Measurements from ENCODE around the gene POLR3G. TPM values are rescaled to one million over a fixed set of nuclear protein-coding genes. Genes with fewer than 3 reads are reported as not detected.

POLR3G gene
- total RNA-seq (2022; extraction: Qiagen RNA extraction; ENCODE audit: low read depth): 14.6 to 21.6 TPM (median 16.7 TPM) in 5 replicates

DNA sequence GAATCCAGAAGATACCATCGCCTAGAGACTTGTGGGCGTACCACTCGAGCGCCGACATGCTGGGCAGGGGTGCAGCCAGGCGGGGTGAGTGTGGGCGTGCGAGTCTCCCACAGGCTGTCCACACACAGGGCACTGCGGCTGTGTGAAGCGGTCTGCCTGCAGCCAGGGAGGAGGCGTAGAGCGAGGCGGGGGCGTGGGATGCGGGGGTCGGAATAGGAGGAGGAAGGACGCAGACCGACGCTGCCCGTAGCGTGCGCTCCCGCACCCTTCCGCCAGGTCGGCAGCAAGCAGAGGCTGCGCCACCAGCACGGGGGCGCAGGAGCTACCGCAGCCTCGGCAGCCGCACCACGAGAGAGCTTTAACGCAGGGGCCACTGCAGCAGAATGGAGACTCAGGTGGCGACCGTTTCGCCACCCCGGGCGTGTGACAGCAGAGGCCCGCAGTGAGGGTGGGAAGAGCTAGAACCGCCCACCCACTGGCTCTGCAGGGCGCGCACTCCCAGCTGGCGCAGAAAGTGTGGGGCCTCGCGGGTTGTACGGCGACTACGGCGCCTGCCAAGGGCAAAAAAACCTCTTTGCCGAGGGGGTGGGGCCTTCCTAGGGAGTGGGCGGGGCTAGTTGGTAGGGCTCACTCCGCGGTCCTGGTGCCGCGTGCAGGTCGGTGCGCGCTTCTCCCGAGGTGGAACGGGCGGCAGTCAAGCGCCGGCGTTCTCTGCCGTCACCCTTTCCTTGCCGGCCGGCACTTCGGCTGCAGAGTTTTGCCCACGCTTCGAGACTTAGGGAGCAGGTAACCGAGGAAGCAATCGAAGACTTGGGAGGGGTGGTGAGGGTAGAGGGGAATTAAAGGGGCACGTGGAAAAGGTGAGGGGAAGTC, at the start of gene POLR3G, which contains the start of gene MBLAC2:
TSS of gene POLR3G (plus strand) at position 630 of the 873 bp plus-strand sequence. CDS start 10,704 bp downstream, outside the sequence.
TSS of gene MBLAC2 (minus strand) at position 537 of the 873 bp plus-strand sequence. CDS start at position 58, 479 bp downstream.

DNA sequence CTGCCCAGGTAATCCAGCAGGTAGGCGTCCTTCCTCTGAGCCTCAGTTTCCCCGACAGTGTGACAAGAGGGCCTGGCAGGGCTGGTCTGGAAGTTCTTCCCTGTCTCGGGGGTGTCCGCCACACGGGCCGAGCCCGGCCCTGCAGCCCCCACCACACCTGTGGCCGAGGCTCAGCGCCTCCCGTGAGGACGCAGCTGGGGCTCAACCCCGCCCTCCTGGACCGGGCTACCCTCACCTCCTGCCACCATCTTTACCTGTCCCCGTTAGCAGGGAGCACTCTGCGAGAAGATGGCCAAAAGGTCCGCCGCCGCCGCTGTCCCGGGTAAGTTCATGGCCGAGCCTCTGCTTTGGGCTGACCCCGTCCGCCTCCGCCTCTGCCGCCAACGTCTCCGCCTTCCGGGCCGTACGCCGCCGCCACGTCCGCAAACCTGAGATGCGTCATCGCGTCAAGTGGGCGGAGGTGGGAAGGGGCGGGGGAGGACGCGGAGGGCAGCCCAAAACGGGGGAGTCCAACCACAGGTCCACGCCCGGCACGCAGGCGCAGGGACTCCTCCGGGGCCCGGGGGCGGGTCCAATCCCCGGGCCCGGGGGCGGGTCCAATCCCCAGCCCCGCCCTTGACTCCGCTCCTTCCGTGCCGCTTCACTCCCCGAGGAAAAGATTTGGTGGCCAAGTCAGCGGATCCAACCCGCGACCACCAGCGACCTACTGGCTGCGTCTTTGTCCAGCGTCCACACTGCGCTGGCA, 54.7 kb downstream of the POLR3G start, which contains the start of gene LYSMD3:
TSS of gene LYSMD3 (minus strand) at position 391 of the 745 bp plus-strand sequence. CDS start 4,295 bp downstream, outside the sequence.

DNA sequence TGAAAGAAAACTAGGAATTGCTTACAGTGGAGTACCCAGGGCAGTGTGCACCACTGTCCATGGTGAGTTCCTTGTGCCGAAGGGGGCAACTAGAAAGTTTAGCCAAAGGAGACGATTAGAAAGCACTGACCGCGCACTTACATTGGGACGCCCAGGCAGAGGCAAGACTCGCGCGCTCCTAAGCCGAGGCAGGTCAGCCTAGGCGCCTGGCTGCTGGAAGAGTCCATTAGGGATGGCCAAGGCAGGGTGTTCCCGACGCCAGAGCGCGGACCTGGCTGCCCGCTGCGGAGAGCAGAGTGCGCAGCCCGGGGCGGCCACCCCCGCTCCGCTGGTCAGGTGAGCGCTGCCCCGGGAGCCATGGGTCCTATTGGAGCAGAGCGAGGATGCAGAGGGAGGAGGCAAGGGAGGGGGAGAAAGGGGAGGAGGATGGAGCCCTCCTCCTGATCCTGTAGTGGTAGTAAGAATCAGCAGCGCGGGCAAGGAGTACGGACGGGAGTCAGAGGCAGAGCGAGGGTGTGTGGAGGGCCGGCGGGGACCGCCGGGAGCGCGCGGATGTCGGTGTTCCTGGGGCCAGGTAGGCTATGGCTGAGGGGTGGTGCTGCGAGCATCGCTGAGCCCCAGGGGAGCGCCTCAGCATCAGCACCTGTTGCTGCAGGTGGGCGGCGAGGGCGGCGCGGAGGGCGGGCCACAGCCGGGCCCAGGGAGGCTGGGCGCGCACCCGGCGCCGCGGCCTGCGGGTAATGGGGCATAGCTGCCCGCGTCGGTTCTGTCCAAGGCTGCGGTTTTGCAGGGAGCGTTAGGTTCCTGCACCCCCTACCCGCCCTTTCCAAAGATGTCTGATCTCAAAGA, 83.9 kb downstream of the POLR3G start, which contains the start of gene ADGRV1:
TSS of gene ADGRV1 (plus strand) at position 454 of the 849 bp plus-strand sequence. CDS start at position 553, 99 bp downstream.

Other genes starting within 250 kb of the POLR3G start
- 23.5 to 35.3 TPM (median 26.7 TPM) in 5 replicates for gene CETN3, start 65.1 kb upstream of the POLR3G start, total RNA-seq (2022; extraction: Qiagen RNA extraction; ENCODE audit: low read depth)
- gene MBLAC2, start 93 bp upstream of the POLR3G start, total RNA-seq (2022; extraction: Qiagen RNA extraction; ENCODE audit: low read depth): 2.0 to 3.0 TPM (median 2.8 TPM) in 5 replicates
- gene LYSMD3, start 54.7 kb downstream of the POLR3G start, total RNA-seq (2022; extraction: Qiagen RNA extraction; ENCODE audit: low read depth): 8.2 to 9.8 TPM (median 8.7 TPM) in 5 replicates
- 0.74 to 1.1 TPM (median 0.80 TPM) in 5 replicates for gene ADGRV1, start 83.9 kb downstream of the POLR3G start, total RNA-seq (2022; extraction: Qiagen RNA extraction; ENCODE audit: low read depth)